ENCODE data around the gene ITPA.

The ITPA gene

GRCh38 chr20:3164763-3165410, 44.4 kb upstream of the ITPA start:
- no peak for DNase-seq (ENCODE audit: low read depth)

GRCh38 chr20:3165473-3166337, 43.6 kb upstream of the ITPA start:
- DNase-seq (ENCODE audit: low read depth), result no peak
- no peak for TF ChIP-seq CTCF (IDR thresholded peaks at IDR 0.05; ENCODE audit: low read depth, low read length, missing control alignments)
- H3K4me3 ChIP-seq (ENCODE audit: low read depth, low read length), result no peak overlapping the region

More at GRCh38 chr20:3164763-3165410, 44.4 kb upstream of the ITPA start:
- no peak for TF ChIP-seq CTCF (IDR thresholded peaks at IDR 0.05; ENCODE audit: low read depth, low read length, missing control alignments)
- H3K4me3 ChIP-seq (ENCODE audit: low read depth, low read length), result no peak overlapping the region

- DNase-seq (ENCODE audit: low read depth), result no peak
- no peak overlapping the region for H3K4me3 ChIP-seq (ENCODE audit: low read depth, low read length)
- TF ChIP-seq CTCF (IDR thresholded peaks at IDR 0.05; ENCODE audit: low read depth, low read length, missing control alignments), result no peak
These were observed 42.9 kb upstream of the ITPA start for GRCh38 chr20:3166338-3166912.

GRCh38 chr20:3166913-3167342, 42.4 kb upstream of the ITPA start:
- TF ChIP-seq CTCF (IDR thresholded peaks at IDR 0.05; ENCODE audit: low read depth, low read length, missing control alignments), result no peak
- no peak overlapping the region for H3K4me3 ChIP-seq (ENCODE audit: low read depth, low read length)
- DNase-seq (ENCODE audit: low read depth), result no peak

- no peak overlapping the region for H3K4me3 ChIP-seq (ENCODE audit: low read depth, low read length)
- DNase-seq (ENCODE audit: low read depth), result no peak
- TF ChIP-seq CTCF (IDR thresholded peaks at IDR 0.05; ENCODE audit: low read depth, low read length, missing control alignments), result no peak
These were observed 41.6 kb upstream of the ITPA start for GRCh38 chr20:3167738-3168078.

GRCh38 chr20:3168079-3168828, 41.0 kb upstream of the ITPA start:
- DNase-seq (ENCODE audit: low read depth), result no peak
- no peak for TF ChIP-seq CTCF (IDR thresholded peaks at IDR 0.05; ENCODE audit: low read depth, low read length, missing control alignments)
- H3K4me3 ChIP-seq (ENCODE audit: low read depth, low read length), result no peak overlapping the region
